RWPE2 (cell line): ENCODE results near the gene KLHL29.

Experiments used
- ATAC-seq: fragments of 200-7000 bp; cut with Tn5 transposase; 3 replicates; pipeline ENCODE4 v1.9.1; 2021; ENCODE audit warnings: low read depth
- DNase-seq: peaks from one replicate; pipeline ENCODE4 v3.0.0-alpha.2; 2020; ENCODE audit warnings: low spot score
- H3K27ac ChIP-seq: fragments of 450-650 bp; 2 replicates; pipeline ENCODE4 v1.5.1; 2017; ENCODE audit warnings: mild to moderate bottlenecking; ENCODE audit not compliant: poor library complexity, severe bottlenecking
- H3K27me3 ChIP-seq: fragments of 250-450 bp; sonication (Bioruptor Pico); 2 replicates; pipeline ENCODE4 v1.5.1; 2021; ENCODE audit warnings: mild to moderate bottlenecking, moderate library complexity; ENCODE audit not compliant: insufficient read depth, poor library complexity, severe bottlenecking
- H3K36me3 ChIP-seq: fragments of 250-450 bp; sonication (Bioruptor Pico); 2 replicates; pipeline ENCODE4 v1.5.1; 2020; ENCODE audit warnings: low read depth, mild to moderate bottlenecking, moderate library complexity
- H3K4me1 ChIP-seq: fragments of 250-450 bp; sonication (Bioruptor Pico); 2 replicates; pipeline ENCODE4 v1.5.1; 2021; ENCODE audit warnings: mild to moderate bottlenecking, moderate library complexity; ENCODE audit not compliant: insufficient read depth, poor library complexity, severe bottlenecking
- H3K4me3 ChIP-seq: fragments of 250-450 bp; sonication (Bioruptor Pico); 2 replicates; pipeline ENCODE4 v1.5.1; 2021; ENCODE audit warnings: mild to moderate bottlenecking, moderate library complexity; ENCODE audit not compliant: severe bottlenecking
- H3K9me3 ChIP-seq: fragments of 250-450 bp; sonication (Bioruptor Pico); 2 replicates; pipeline ENCODE4 v1.5.1; 2021; ENCODE audit warnings: mild to moderate bottlenecking, moderate library complexity; ENCODE audit not compliant: severe bottlenecking
- TF ChIP-seq, protein P1 (sequence below): fragments of 450-650 bp; IDR thresholded peaks from one replicate; pipeline ENCODE4 v1.5.1; 2017; ENCODE audit warnings: mild to moderate bottlenecking, moderate library complexity; ENCODE audit not compliant: poor library complexity, severe bottlenecking

KLHL29 gene

DNA sequence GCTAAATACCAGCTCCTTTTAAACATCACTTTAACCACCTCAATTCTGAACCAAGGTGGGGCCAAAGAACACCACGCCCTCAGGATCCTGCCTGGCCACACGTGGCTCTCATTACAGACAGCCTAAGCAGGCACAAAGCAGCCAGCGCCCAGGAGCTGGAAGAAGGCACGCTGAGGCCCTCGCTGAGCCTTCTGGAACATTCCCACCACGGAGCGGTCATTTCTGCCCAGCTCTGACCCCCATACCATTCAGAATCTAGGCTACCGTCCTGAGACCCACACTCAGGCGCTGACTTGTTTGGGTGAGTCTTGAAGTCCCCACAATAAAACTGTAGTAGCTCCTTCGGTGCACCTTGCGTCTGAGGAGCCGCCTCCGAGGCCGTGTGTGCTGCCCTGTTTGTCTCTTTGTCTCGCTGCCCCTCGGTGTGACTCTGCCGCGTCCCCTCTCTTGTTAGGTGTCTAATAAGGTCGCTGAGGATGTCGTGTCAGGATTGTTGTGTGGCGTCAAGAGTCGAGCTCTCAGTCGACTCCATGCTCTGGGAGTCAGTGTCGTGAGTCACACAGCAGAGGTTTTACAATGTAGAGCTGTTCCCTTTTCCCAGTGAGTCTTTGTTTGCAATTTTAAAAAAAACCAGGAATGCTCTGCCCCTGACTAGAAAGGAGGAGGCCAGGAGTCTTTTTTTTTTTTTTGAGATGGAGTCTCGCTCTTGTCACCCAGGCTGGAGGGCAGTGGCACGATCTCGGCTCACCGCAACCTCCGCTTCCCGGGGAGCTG lies 242.4 kb downstream of the KLHL29 start:
- no peaks in the 10 kb centered on the region for H3K4me1 ChIP-seq
- no peak overlapping the region for H3K27ac ChIP-seq
- H3K36me3 ChIP-seq = no peaks in the 10 kb centered on the region
- no peaks in the 10 kb centered on the region for H3K9me3 ChIP-seq
- H3K4me3 ChIP-seq = no peak overlapping the region
- DNase-seq (no peak), ATAC-seq (0 out of 3 replicates have a peak, but pooled peaks have one; percentile 21)
- TF ChIP-seq, protein P1, sequence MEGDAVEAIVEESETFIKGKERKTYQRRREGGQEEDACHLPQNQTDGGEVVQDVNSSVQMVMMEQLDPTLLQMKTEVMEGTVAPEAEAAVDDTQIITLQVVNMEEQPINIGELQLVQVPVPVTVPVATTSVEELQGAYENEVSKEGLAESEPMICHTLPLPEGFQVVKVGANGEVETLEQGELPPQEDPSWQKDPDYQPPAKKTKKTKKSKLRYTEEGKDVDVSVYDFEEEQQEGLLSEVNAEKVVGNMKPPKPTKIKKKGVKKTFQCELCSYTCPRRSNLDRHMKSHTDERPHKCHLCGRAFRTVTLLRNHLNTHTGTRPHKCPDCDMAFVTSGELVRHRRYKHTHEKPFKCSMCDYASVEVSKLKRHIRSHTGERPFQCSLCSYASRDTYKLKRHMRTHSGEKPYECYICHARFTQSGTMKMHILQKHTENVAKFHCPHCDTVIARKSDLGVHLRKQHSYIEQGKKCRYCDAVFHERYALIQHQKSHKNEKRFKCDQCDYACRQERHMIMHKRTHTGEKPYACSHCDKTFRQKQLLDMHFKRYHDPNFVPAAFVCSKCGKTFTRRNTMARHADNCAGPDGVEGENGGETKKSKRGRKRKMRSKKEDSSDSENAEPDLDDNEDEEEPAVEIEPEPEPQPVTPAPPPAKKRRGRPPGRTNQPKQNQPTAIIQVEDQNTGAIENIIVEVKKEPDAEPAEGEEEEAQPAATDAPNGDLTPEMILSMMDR = no peak
- H3K27me3 ChIP-seq = no peaks in the 10 kb centered on the region

DNA sequence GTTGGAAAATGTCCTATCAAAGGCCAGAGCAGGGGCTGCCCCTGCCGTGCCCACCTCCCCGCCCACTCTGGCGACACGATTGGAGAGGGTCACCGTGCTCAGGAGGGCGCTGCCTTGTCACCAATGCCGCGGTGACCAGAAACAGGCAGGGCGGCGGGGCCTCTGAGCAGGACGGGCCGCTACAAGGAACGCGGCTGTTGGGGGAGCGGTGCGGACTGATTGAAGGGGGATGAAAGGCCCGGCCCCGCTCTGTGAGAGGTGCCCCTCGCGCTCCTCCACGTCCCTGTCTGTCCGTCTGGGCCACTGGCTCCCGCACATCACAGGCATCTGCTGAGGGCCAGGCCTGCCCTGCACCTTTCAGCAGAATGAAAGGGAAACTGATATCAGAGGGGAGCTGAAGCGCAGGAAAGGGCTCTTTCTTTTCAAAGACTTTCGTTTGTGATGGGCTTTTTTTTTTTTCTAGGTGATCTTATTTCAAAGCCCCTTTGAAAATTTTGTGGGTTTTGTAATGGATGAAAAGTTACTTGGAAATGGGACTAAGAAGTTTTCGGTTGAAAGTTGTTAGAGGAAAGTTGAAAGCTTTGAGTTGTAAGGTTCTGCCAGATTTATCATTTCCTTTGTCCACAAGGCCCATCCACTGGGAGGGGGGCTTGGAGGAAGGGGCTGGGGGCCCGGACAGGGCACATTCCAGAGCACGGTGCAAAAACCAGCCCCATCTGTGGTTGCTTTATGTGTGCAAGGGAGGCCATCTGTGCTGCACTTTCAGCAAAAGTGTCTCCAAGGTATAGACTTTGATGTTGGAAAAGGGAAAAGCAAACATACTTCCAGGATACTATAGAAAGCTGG lies 244.2 kb downstream of the KLHL29 start:
- Histone ChIP-seq H3K4me3 (no peak overlapping the region), H3K27me3 (no peaks in the 10 kb centered on the region), H3K36me3 (no peaks in the 10 kb centered on the region), H3K9me3 (no peaks in the 10 kb centered on the region), H3K4me1 (no peaks in the 10 kb centered on the region), H3K27ac (no peak overlapping the region)
- TF ChIP-seq, protein P1 = no peak
- ATAC-seq (no peak), DNase-seq (no peak)

DNA sequence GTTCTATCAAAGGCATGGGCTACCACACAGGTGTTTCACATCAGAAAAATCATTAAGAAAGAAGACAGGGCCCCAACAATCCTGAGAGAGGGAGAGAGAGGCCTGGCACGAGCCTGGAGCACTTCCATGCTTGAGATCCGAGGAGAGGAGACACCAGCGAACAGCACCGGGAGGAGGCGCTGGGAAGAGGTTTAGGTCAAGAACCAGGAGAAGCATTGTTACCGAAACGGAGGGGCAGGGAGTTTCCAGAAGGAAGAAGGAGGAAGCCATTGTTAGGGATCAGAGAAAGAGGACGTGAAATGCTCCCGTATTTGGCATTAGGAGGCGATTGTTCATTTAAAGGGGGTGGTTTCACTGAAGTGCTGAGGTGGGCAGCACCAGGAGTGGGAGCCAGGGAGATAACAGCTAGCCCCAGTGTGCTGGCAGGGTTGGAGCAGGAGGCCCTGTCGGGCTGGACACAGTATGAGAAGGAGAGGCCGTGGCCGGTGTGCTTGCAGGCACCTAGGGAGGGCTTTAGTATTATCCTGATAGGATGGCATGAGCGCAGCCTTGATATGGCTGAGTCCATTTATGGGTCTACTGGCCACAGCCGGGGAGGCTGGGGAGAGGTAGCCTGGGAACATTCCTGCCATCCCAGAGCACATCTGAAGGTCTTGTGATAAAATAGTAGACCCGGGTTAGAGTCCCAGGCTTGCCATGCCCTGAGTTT lies 244.9 kb downstream of the KLHL29 start:
- TF ChIP-seq, protein P1 = no peak
- DNase-seq (no peak), ATAC-seq (no peak)
- H3K9me3 ChIP-seq = no peaks in the 10 kb centered on the region
- no peaks in the 10 kb centered on the region for H3K4me1 ChIP-seq
- H3K27me3 ChIP-seq = no peaks in the 10 kb centered on the region
- no peak overlapping the region for H3K27ac ChIP-seq
- no peaks in the 10 kb centered on the region for H3K36me3 ChIP-seq
- no peak overlapping the region for H3K4me3 ChIP-seq

DNA sequence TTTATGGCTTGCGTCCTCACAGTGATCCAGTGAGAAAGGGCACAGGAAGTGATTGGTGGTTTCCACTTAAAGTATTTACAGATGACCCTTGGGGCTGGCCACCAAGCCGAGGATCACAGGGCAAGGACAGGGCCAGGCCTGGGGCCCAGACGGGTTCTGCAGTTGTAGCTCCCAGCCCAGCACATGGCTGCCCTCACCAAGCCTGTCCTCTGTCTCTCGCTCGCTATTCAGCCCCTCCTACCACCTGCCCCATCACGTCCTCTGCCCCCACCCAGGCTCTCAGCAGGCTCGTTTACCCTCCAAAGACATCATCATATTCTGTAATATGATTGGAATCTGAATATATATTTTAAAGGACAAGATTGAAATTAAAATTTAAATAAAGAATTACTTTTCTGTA lies 246.0 kb downstream of the KLHL29 start:
- H3K27me3 ChIP-seq = no peaks in the 10 kb centered on the region
- H3K4me3 ChIP-seq = no peak overlapping the region
- H3K27ac ChIP-seq = no peak overlapping the region
- no peaks in the 10 kb centered on the region for H3K4me1 ChIP-seq
- TF ChIP-seq, protein P1 = no peak
- DNase-seq (no peak), ATAC-seq (no peak)
- H3K9me3 ChIP-seq = no peaks in the 10 kb centered on the region
- no peaks in the 10 kb centered on the region for H3K36me3 ChIP-seq
